ENCODE results near the gene MAVS.

- no peak for TF ChIP-seq USF1 (CRISPR knock-in tag; IDR thresholded peaks at IDR 0.05)
- no peak for TF ChIP-seq ZNF232 (CRISPR knock-in tag; IDR thresholded peaks at IDR 0.05)
- TF ChIP-seq, protein P1, sequence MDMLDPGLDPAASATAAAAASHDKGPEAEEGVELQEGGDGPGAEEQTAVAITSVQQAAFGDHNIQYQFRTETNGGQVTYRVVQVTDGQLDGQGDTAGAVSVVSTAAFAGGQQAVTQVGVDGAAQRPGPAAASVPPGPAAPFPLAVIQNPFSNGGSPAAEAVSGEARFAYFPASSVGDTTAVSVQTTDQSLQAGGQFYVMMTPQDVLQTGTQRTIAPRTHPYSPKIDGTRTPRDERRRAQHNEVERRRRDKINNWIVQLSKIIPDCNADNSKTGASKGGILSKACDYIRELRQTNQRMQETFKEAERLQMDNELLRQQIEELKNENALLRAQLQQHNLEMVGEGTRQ (CRISPR knock-in tag; IDR thresholded peaks at IDR 0.05): no peak
- TF ChIP-seq ETV6 (CRISPR knock-in tag; IDR thresholded peaks at IDR 0.05): no peak
- no peak for TF ChIP-seq FOXK1 (CRISPR knock-in tag; IDR thresholded peaks at IDR 0.05)
- TF ChIP-seq SMAD3 (CRISPR knock-in tag; IDR thresholded peaks at IDR 0.05; ENCODE audit: borderline replicate concordance): no peak
- TF ChIP-seq, protein P2, sequence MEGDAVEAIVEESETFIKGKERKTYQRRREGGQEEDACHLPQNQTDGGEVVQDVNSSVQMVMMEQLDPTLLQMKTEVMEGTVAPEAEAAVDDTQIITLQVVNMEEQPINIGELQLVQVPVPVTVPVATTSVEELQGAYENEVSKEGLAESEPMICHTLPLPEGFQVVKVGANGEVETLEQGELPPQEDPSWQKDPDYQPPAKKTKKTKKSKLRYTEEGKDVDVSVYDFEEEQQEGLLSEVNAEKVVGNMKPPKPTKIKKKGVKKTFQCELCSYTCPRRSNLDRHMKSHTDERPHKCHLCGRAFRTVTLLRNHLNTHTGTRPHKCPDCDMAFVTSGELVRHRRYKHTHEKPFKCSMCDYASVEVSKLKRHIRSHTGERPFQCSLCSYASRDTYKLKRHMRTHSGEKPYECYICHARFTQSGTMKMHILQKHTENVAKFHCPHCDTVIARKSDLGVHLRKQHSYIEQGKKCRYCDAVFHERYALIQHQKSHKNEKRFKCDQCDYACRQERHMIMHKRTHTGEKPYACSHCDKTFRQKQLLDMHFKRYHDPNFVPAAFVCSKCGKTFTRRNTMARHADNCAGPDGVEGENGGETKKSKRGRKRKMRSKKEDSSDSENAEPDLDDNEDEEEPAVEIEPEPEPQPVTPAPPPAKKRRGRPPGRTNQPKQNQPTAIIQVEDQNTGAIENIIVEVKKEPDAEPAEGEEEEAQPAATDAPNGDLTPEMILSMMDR (IDR thresholded peaks at IDR 0.05): no peak
- TF ChIP-seq ELF4 (CRISPR knock-in tag; IDR thresholded peaks at IDR 0.05; ENCODE audit: low read depth): no peak
- TF ChIP-seq NFE2L1 (CRISPR knock-in tag; IDR thresholded peaks at IDR 0.05): no peak
- TF ChIP-seq ZNF263 (CRISPR knock-in tag; IDR thresholded peaks at IDR 0.05; ENCODE audit: low read depth): no peak
Observed at GRCh38 chr20:3885715-3886114, 39.1 kb downstream of the MAVS start.
